HG03025 (cell line): Measurements from ENCODE around the gene FAM149A.
A peak's percentile ranks its signal among the peaks of the same experiment; 100 is the strongest.

Experiments used
- ATAC-seq: cut with Tn5 transposase; IDR thresholded peaks from one replicate; pipeline ENCODE4 v1.9.1; 2021; ENCODE audit warnings: mild to moderate bottlenecking, moderate library complexity; ENCODE audit not compliant: unreplicated experiment, low FRiP score

FAM149A gene

GRCh38 chr4:186104114-186104889, at the start of gene FAM149A:
Gene FAM149A, plus strand, starts transcription at chr4:186104704.
- peak; percentile 53 for ATAC-seq

GRCh38 chr4:186058253-186058979, 46.1 kb upstream of the FAM149A start:
- ATAC-seq: peak; percentile 100

- ATAC-seq: no peak
Observed at GRCh38 chr4:186058980-186059316, 45.6 kb upstream of the FAM149A start.

- ATAC-seq: no peak
Observed at GRCh38 chr4:186061921-186062320, 42.6 kb upstream of the FAM149A start.

- ATAC-seq: peak; percentile 75
Observed at GRCh38 chr4:186067757-186068385, 36.6 kb upstream of the FAM149A start.

- no peak for ATAC-seq
Observed at GRCh38 chr4:186068581-186069348, 35.7 kb upstream of the FAM149A start, which contains the start of gene TLR3. Gene TLR3, plus strand, starts transcription at chr4:186069156. Its CDS starts 7,464 bp downstream, at chr4:186076620.

GRCh38 chr4:186069729-186070128, 34.8 kb upstream of the FAM149A start:
- ATAC-seq: no peak

GRCh38 chr4:186072516-186072915, 32.0 kb upstream of the FAM149A start:
- ATAC-seq: no peak

GRCh38 chr4:186074189-186074588, 30.3 kb upstream of the FAM149A start:
- no peak for ATAC-seq

- no peak for ATAC-seq
Observed at GRCh38 chr4:186078981-186079638, 25.4 kb upstream of the FAM149A start.

GRCh38 chr4:186079694-186080093, 24.8 kb upstream of the FAM149A start:
- ATAC-seq: no peak

GRCh38 chr4:186081202-186081807, 23.2 kb upstream of the FAM149A start:
- no peak for ATAC-seq

- ATAC-seq: no peak
Observed at GRCh38 chr4:186082221-186082620, 22.3 kb upstream of the FAM149A start.

GRCh38 chr4:186088523-186088922, 16.0 kb upstream of the FAM149A start:
- no peak for ATAC-seq

GRCh38 chr4:186092296-186092695, 12.2 kb upstream of the FAM149A start:
- ATAC-seq: no peak

GRCh38 chr4:186095406-186095805, 9.1 kb upstream of the FAM149A start:
- ATAC-seq: no peak

GRCh38 chr4:186096681-186097165, 7.8 kb upstream of the FAM149A start:
- no peak for ATAC-seq

GRCh38 chr4:186097386-186097785, 7.1 kb upstream of the FAM149A start:
- no peak for ATAC-seq

GRCh38 chr4:186102931-186103330, 1.6 kb upstream of the FAM149A start:
- ATAC-seq: no peak
